22Rv1 (cell line): ENCODE measurements around the gene NGFR.

Experiments
- CTCF ChIP-seq: fragments of 450-650 bp; IDR thresholded peaks from 2 replicates; pipeline ENCODE4 v1.5.1; 2017; ENCODE audit warnings: mild to moderate bottlenecking
- ZFX ChIP-seq: fragments of 450-650 bp; IDR thresholded peaks from 2 replicates; pipeline ENCODE4 v1.6.1; 2017; ENCODE audit warnings: antibody characterized with exemption, borderline replicate concordance

DNA sequence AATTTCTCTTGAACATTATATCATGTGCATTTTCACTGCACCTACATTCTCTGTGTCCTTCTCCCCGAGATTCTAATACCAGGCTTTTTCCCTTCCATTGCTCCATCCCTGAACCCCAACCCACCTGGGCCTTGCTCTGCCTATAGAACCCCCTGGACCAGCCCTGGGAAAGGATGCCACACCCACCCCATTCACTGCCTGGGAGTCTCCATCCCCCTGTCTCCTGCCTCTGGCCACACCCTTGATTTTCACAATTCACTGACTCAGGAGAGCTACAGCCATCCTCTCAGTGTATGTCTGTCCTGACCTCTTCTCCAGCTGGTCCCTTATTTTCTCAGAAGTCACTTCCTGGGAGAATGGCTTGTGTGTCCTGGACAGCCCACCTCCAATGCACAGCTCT, 27.9 kb upstream of the NGFR start:
- TF ChIP-seq CTCF: no peak
- TF ChIP-seq ZFX: no peak
